GM20000 (cell line): Measurements from ENCODE around the gene CCDC134.

ENCODE experiments used
- DNase-seq: peaks from one replicate; pipeline ENCODE4 v3.0.0; 2012; ENCODE audit warnings: low spot score
- CTCF ChIP-seq: IDR thresholded peaks from 2 replicates; pipeline ENCODE4 v1.5.1; 2012; ENCODE audit warnings: mild to moderate bottlenecking, control low read depth; ENCODE audit errors: extremely low read depth, missing control alignments

CCDC134 gene

GRCh38 chr22:41845380-41846267 is 45.1 kb downstream of the CCDC134 start:
- DNase-seq: no peak
- no peak for TF ChIP-seq CTCF

GRCh38 chr22:41846268-41846987 is 45.9 kb downstream of the CCDC134 start:
- TF ChIP-seq CTCF: no peak
- DNase-seq: no peak

- TF ChIP-seq CTCF: no peak
- no peak for DNase-seq
Observed at GRCh38 chr22:41847300-41847699, 46.8 kb downstream of the CCDC134 start.

GRCh38 chr22:41848468-41848867 is 48.0 kb downstream of the CCDC134 start:
- DNase-seq: no peak
- no peak for TF ChIP-seq CTCF

- no peak for DNase-seq
- no peak for TF ChIP-seq CTCF
Observed at GRCh38 chr22:41856469-41856868, 56.0 kb downstream of the CCDC134 start.

GRCh38 chr22:41857155-41857859 is 56.8 kb downstream of the CCDC134 start:
- TF ChIP-seq CTCF: peak; percentile 53
- DNase-seq: peak; percentile 56

- DNase-seq: no peak
- TF ChIP-seq CTCF: no peak
Observed at GRCh38 chr22:41857860-41858199, 57.4 kb downstream of the CCDC134 start.
